GM18868 (cell line): ENCODE data around the gene KRCC1.
"Not testable (repeated sequence)": the region's sequence is repeated elsewhere in the genome, so short reads cannot be mapped to it uniquely, and the experiment has no call there.

Experiments
- ATAC-seq: cut with Tn5 transposase; IDR thresholded peaks from one replicate; pipeline ENCODE4 v1.9.1; 2021; ENCODE audit warnings: mild to moderate bottlenecking, moderate library complexity; ENCODE audit not compliant: unreplicated experiment

The KRCC1 gene

GRCh38 chr2:88048541-88048940 lies 7.0 kb downstream of the KRCC1 start:
- ATAC-seq, result no peak

GRCh38 chr2:88045561-88045960 lies 10.0 kb downstream of the KRCC1 start:
- ATAC-seq, result not testable (repeated sequence)

- no peak for ATAC-seq
These were observed 13.1 kb downstream of the KRCC1 start for GRCh38 chr2:88042476-88042875.

GRCh38 chr2:88038263-88039105 lies 17.1 kb downstream of the KRCC1 start:
- ATAC-seq, result no peak

- ATAC-seq, result no peak
These were observed 19.0 kb downstream of the KRCC1 start for GRCh38 chr2:88036606-88037005.

- ATAC-seq, result no peak
These were observed 19.4 kb downstream of the KRCC1 start for GRCh38 chr2:88036182-88036581.

- no peak for ATAC-seq
These were observed 23.4 kb downstream of the KRCC1 start for GRCh38 chr2:88032070-88032702.

GRCh38 chr2:88028931-88029330 lies 26.7 kb downstream of the KRCC1 start:
- no peak for ATAC-seq

GRCh38 chr2:88027697-88028389 lies 27.7 kb downstream of the KRCC1 start:
- no peak for ATAC-seq

- no peak for ATAC-seq
These were observed 31.1 kb downstream of the KRCC1 start for GRCh38 chr2:88024509-88024908.

GRCh38 chr2:88022669-88022921 lies 33.0 kb downstream of the KRCC1 start:
- no peak for ATAC-seq

- ATAC-seq, result no peak
These were observed 35.6 kb downstream of the KRCC1 start for GRCh38 chr2:88019985-88020384.

GRCh38 chr2:88018909-88019308 lies 36.7 kb downstream of the KRCC1 start:
- no peak for ATAC-seq

GRCh38 chr2:88018077-88018805 lies 37.3 kb downstream of the KRCC1 start:
- ATAC-seq, result not testable (repeated sequence)

- not testable (repeated sequence) for ATAC-seq
These were observed 37.9 kb downstream of the KRCC1 start for GRCh38 chr2:88017780-88018038.

- peak; percentile 65 for ATAC-seq
These were observed 38.4 kb downstream of the KRCC1 start for GRCh38 chr2:88016960-88017779.

- ATAC-seq, result peak; percentile 84
These were observed 39.3 kb downstream of the KRCC1 start, which contains the start of gene RNU2-63P for GRCh38 chr2:88016086-88016959. TSS of gene RNU2-63P (minus strand) at chr2:88016547.

GRCh38 chr2:88011011-88011410 lies 44.6 kb downstream of the KRCC1 start:
- no peak for ATAC-seq

- no peak for ATAC-seq
These were observed 45.4 kb downstream of the KRCC1 start for GRCh38 chr2:88010136-88010535.
